Loucy (cell line): ENCODE measurements around the gene DUSP12.

Experiments used
- EZH2phosphoT487 ChIP-seq: fragments of 200-600 bp; IDR thresholded peaks from 2 replicates; pipeline ENCODE4 v1.6.1; 2018; ENCODE audit warnings: antibody characterized with exemption, mild to moderate bottlenecking, moderate library complexity, borderline replicate concordance
- TF ChIP-seq, protein P1 (sequence below): fragments of 200-600 bp; sonication (generic); conservative IDR thresholded peaks from 2 replicates; pipeline ENCODE4 v1.5.1; 2014; ENCODE audit warnings: mild to moderate bottlenecking, antibody characterized with exemption, low read length

DNA sequence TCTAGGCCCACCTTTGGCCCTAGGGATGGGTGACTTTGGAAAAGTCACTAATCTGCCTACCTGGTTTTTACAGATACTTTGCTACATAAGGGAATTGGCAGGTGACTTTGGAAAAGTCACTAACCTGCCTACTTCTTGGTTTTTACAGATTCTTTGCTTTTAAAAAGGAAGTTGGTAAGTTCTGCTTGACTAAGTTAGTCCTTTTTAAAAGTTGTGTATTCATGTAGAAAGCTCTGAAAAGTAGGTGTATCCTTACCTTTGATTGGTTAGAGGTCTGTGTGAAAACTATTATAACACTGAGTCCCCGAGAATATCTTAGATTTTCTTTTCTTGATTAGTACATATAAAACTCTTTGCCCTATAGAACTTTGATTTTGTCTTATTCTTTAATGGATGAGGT is 28.9 kb downstream of the DUSP12 start:
- TF ChIP-seq EZH2phosphoT487, result no peak
- TF ChIP-seq, protein P1, sequence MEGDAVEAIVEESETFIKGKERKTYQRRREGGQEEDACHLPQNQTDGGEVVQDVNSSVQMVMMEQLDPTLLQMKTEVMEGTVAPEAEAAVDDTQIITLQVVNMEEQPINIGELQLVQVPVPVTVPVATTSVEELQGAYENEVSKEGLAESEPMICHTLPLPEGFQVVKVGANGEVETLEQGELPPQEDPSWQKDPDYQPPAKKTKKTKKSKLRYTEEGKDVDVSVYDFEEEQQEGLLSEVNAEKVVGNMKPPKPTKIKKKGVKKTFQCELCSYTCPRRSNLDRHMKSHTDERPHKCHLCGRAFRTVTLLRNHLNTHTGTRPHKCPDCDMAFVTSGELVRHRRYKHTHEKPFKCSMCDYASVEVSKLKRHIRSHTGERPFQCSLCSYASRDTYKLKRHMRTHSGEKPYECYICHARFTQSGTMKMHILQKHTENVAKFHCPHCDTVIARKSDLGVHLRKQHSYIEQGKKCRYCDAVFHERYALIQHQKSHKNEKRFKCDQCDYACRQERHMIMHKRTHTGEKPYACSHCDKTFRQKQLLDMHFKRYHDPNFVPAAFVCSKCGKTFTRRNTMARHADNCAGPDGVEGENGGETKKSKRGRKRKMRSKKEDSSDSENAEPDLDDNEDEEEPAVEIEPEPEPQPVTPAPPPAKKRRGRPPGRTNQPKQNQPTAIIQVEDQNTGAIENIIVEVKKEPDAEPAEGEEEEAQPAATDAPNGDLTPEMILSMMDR, result no peak
